ENCODE results near the gene POU6F2.

POU6F2 gene

DNA sequence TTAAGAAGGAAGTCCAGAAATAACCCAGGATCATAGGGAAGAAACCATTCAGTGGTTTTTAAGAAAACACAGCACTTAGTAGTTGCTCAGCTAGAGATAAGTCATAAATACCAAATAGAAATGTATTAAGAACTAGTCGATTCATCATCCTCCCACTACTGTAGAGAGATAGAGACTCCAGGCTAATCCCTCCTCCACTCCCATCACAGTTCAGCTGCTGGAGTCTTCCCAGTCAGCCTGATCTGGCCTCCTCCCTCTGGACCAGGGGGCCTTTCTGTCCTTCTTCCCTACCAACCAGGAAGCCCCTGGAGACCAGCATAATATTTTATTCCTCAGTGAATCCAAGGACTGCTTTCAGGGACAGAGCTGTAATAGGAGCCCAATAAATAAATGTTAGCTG, 294.4 kb downstream of the POU6F2 start:
- TF ChIP-seq, protein P1, sequence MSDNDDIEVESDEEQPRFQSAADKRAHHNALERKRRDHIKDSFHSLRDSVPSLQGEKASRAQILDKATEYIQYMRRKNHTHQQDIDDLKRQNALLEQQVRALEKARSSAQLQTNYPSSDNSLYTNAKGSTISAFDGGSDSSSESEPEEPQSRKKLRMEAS (IDR thresholded peaks at IDR 0.05), result no peak
- TF ChIP-seq EGR1 (IDR thresholded peaks at IDR 0.05), result no peak
- TF ChIP-seq FOXM1 (IDR thresholded peaks at IDR 0.05; ENCODE audit: borderline replicate concordance, low read depth), result no peak
- TF ChIP-seq CREB1 (IDR thresholded peaks at IDR 0.05; ENCODE audit: low read depth), result no peak
- TF ChIP-seq CEBPB (IDR thresholded peaks at IDR 0.05), result no peak
- TF ChIP-seq TCF12 (IDR thresholded peaks at IDR 0.05; ENCODE audit: low read depth), result no peak
- no peak for TF ChIP-seq EP300 (IDR thresholded peaks at IDR 0.05; ENCODE audit: borderline replicate concordance)
- no peak for TF ChIP-seq RAD21 (IDR thresholded peaks at IDR 0.05; ENCODE audit: low read depth)
- TF ChIP-seq TAF1 (IDR thresholded peaks at IDR 0.05; ENCODE audit: low read depth), result no peak

GRCh38 chr7:39272691-39273090, 295.0 kb downstream of the POU6F2 start:
- TF ChIP-seq TCF12 (IDR thresholded peaks at IDR 0.05; ENCODE audit: low read depth) (no peak), USF1 (IDR thresholded peaks at IDR 0.05) (no peak), EGR1 (IDR thresholded peaks at IDR 0.05) (no peak)
- TF ChIP-seq, protein P1 (IDR thresholded peaks at IDR 0.05), result no peak
- TF ChIP-seq, protein P2, sequence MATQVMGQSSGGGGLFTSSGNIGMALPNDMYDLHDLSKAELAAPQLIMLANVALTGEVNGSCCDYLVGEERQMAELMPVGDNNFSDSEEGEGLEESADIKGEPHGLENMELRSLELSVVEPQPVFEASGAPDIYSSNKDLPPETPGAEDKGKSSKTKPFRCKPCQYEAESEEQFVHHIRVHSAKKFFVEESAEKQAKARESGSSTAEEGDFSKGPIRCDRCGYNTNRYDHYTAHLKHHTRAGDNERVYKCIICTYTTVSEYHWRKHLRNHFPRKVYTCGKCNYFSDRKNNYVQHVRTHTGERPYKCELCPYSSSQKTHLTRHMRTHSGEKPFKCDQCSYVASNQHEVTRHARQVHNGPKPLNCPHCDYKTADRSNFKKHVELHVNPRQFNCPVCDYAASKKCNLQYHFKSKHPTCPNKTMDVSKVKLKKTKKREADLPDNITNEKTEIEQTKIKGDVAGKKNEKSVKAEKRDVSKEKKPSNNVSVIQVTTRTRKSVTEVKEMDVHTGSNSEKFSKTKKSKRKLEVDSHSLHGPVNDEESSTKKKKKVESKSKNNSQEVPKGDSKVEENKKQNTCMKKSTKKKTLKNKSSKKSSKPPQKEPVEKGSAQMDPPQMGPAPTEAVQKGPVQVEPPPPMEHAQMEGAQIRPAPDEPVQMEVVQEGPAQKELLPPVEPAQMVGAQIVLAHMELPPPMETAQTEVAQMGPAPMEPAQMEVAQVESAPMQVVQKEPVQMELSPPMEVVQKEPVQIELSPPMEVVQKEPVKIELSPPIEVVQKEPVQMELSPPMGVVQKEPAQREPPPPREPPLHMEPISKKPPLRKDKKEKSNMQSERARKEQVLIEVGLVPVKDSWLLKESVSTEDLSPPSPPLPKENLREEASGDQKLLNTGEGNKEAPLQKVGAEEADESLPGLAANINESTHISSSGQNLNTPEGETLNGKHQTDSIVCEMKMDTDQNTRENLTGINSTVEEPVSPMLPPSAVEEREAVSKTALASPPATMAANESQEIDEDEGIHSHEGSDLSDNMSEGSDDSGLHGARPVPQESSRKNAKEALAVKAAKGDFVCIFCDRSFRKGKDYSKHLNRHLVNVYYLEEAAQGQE (IDR thresholded peaks at IDR 0.05; ENCODE audit: low read depth), result no peak

GRCh38 chr7:39280337-39280736, 302.6 kb downstream of the POU6F2 start:
- TF ChIP-seq RAD21 (IDR thresholded peaks at IDR 0.05; ENCODE audit: low read depth) (no peak), CEBPB (IDR thresholded peaks at IDR 0.05) (no peak), YY1 (IDR thresholded peaks at IDR 0.05; ENCODE audit: low read depth) (no peak), ZBTB7A (IDR thresholded peaks at IDR 0.05; ENCODE audit: low read depth) (no peak), CREB1 (IDR thresholded peaks at IDR 0.05; ENCODE audit: low read depth) (no peak), TAF1 (IDR thresholded peaks at IDR 0.05; ENCODE audit: low read depth) (no peak), EGR1 (IDR thresholded peaks at IDR 0.05) (no peak), EP300 (IDR thresholded peaks at IDR 0.05; ENCODE audit: borderline replicate concordance) (no peak), TEAD4 (IDR thresholded peaks at IDR 0.05) (no peak), TCF12 (IDR thresholded peaks at IDR 0.05; ENCODE audit: low read depth) (no peak), USF1 (IDR thresholded peaks at IDR 0.05) (no peak), NFIC (IDR thresholded peaks at IDR 0.05) (no peak), FOXM1 (IDR thresholded peaks at IDR 0.05; ENCODE audit: borderline replicate concordance, low read depth) (no peak)
- TF ChIP-seq, protein P1 (IDR thresholded peaks at IDR 0.05), result no peak
- TF ChIP-seq, protein P2 (IDR thresholded peaks at IDR 0.05; ENCODE audit: low read depth), result no peak

- TF ChIP-seq TCF12 (IDR thresholded peaks at IDR 0.05; ENCODE audit: low read depth) (no peak), TAF1 (IDR thresholded peaks at IDR 0.05; ENCODE audit: low read depth) (no peak), USF1 (IDR thresholded peaks at IDR 0.05) (no peak), RAD21 (IDR thresholded peaks at IDR 0.05; ENCODE audit: low read depth) (no peak), YY1 (IDR thresholded peaks at IDR 0.05; ENCODE audit: low read depth) (no peak), EGR1 (IDR thresholded peaks at IDR 0.05) (no peak), EP300 (IDR thresholded peaks at IDR 0.05; ENCODE audit: borderline replicate concordance) (no peak), ZBTB7A (IDR thresholded peaks at IDR 0.05; ENCODE audit: low read depth) (no peak), FOXM1 (IDR thresholded peaks at IDR 0.05; ENCODE audit: borderline replicate concordance, low read depth) (no peak), CREB1 (IDR thresholded peaks at IDR 0.05; ENCODE audit: low read depth) (no peak), TEAD4 (IDR thresholded peaks at IDR 0.05) (no peak), NFIC (IDR thresholded peaks at IDR 0.05) (no peak), CEBPB (IDR thresholded peaks at IDR 0.05) (no peak)
- TF ChIP-seq, protein P1 (IDR thresholded peaks at IDR 0.05), result no peak
- TF ChIP-seq, protein P2 (IDR thresholded peaks at IDR 0.05; ENCODE audit: low read depth), result no peak
Observed at GRCh38 chr7:39285256-39285655, 307.5 kb downstream of the POU6F2 start.
